Gastroesophageal sphincter (tissue), 4 donors: ENCODE results near the gene VPS35. TPM values are rescaled to one million over a fixed set of nuclear protein-coding genes. Genes with fewer than 3 reads are reported as not detected.
"Not testable (repeated sequence)": the region's sequence is repeated elsewhere in the genome, so short reads cannot be mapped to it uniquely, and the experiment has no call there.

ENCODE experiments used
- ATAC-seq: fragments of 150-250 bp; one replicate; pipeline ENCODE4 v1.9.1; 2016; ENCODE audit warnings: mild to moderate bottlenecking, moderate library complexity
- H3K27ac ChIP-seq, 4 donors: fragments of 200-600 bp; sonication (generic) in 3 of 4; 1 replicate in 3 of 4; 2 replicates in 1 of 4; pipeline ENCODE4 v1.5.1; 2016 to 2019
- H3K27me3 ChIP-seq: fragments of 200-600 bp; sonication (generic); one replicate; pipeline ENCODE4 v1.5.1; 2019
- H3K36me3 ChIP-seq, 2 donors: fragments of 200-600 bp; sonication (generic); one replicate each; pipeline ENCODE4 v1.5.1; 2019; ENCODE audit warnings: control low read depth in 1 of 2
- H3K4me1 ChIP-seq, 3 donors: fragments of 200-600 bp; sonication (generic); 1 replicate in 2 of 3; 2 replicates in 1 of 3; pipeline ENCODE4 v1.5.1; 2016 to 2019; ENCODE audit warnings: control low read depth in 2 of 3
- H3K4me3 ChIP-seq, 2 donors: fragments of 200-600 bp; sonication (generic); one replicate each; pipeline ENCODE4 v1.5.1; 2019; ENCODE audit warnings: mild to moderate bottlenecking in 1 of 2, moderate library complexity in 1 of 2
- H3K9me3 ChIP-seq, 3 donors: fragments of 200-600 bp; sonication (generic); one replicate each; pipeline ENCODE4 v1.5.1; 2017 to 2019; ENCODE audit warnings: control low read depth in 2 of 3
- EP300 ChIP-seq: sonication (generic); formaldehyde crosslinking; IDR thresholded peaks from one replicate; pipeline ENCODE4 v1.6.1; 2017; ENCODE audit warnings: antibody characterized with exemption, mild to moderate bottlenecking
- POLR2A ChIP-seq, 2 donors: fragments of 450-650 bp; IDR thresholded peaks; one replicate each; pipeline ENCODE4 v1.6.1; 2017; ENCODE audit warnings: antibody characterized with exemption in 2 of 2, mild to moderate bottlenecking in 2 of 2, moderate library complexity in 1 of 2
- POLR2AphosphoS5 ChIP-seq: sonication (generic); formaldehyde crosslinking; IDR thresholded peaks from one replicate; pipeline ENCODE4 v1.6.1; 2017; ENCODE audit warnings: antibody characterized with exemption
- WGBS, 2 donors: methylation state at CpG; one replicate each; pipeline ENCODE4 v1.1.5; 2018; ENCODE audit warnings: low coverage in 1 of 2; 5-methylcytosine and 5-hydroxymethylcytosine counted together
- total RNA-seq, 4 donors: library from RNA; depleted of rRNA; stranded (reverse); fragments of >200 nt; gene quantifications; one replicate each; pipeline ENCODE4 v1.1.0, GENCODE V29; 2016
- TF ChIP-seq, protein P1 (sequence below), 4 experiments: fragments of 200-600 bp in 2 of 4; fragments of 450-650 bp in 2 of 4; sonication (generic) in 1 of 4; IDR thresholded peaks; one replicate each; pipeline ENCODE4 v1.5.1; 2017 to 2019; ENCODE audit warnings: antibody characterized with exemption in 4 of 4, mild to moderate bottlenecking in 2 of 4, moderate library complexity in 2 of 4

VPS35 gene
- total RNA-seq, 4 donors from 2014 or later = 76.6 to 119 (median 91.7) TPM

DNA sequence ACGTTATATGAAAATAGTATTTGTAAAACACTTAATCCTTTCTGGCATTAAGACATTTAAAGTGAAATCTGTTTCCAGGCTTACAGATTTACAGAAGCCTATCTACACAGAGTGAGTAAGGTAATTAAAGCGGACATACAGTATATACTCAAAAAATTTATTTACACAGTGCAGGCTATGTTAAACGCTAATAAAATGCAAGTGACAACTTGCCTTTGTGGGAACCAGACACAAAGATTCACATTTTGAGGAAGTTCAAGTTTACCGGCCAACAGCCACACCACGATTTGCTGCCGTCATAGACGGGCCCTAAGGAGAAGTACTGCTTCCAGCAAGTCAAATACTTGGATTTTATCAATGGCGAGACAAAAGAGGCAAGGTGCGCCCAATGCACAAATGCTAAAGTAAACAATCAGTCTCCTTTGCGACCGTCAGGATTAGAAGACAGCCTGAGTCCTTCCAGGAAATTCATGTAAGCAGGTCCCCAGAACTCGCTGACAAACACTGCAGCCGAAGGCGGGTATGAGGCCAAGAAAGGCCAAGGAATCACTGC lies 801 bp downstream of the VPS35 start:
- no peak for TF ChIP-seq POLR2AphosphoS5
- no peak for TF ChIP-seq POLR2A (IDR thresholded peaks at IDR 0.05)
- TF ChIP-seq, protein P1, sequence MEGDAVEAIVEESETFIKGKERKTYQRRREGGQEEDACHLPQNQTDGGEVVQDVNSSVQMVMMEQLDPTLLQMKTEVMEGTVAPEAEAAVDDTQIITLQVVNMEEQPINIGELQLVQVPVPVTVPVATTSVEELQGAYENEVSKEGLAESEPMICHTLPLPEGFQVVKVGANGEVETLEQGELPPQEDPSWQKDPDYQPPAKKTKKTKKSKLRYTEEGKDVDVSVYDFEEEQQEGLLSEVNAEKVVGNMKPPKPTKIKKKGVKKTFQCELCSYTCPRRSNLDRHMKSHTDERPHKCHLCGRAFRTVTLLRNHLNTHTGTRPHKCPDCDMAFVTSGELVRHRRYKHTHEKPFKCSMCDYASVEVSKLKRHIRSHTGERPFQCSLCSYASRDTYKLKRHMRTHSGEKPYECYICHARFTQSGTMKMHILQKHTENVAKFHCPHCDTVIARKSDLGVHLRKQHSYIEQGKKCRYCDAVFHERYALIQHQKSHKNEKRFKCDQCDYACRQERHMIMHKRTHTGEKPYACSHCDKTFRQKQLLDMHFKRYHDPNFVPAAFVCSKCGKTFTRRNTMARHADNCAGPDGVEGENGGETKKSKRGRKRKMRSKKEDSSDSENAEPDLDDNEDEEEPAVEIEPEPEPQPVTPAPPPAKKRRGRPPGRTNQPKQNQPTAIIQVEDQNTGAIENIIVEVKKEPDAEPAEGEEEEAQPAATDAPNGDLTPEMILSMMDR (IDR thresholded peaks at IDR 0.05) = no peak
- TF ChIP-seq EP300 = no peak
- WGBS, 2 donors = 2 to 8% methylated on average over 5 to 11 of the region's 14 CpGs
- no peak for ATAC-seq
- no peaks in the 10 kb centered on the region for H3K27me3 ChIP-seq
- peaks cover 0 to 56% (median 21%) of the 10 kb centered on the region in 3 donors for H3K4me1 ChIP-seq
- H3K36me3 ChIP-seq = no peaks in the 10 kb centered on the region
- peak overlapping the region; percentile 80 to 82 for H3K4me3 ChIP-seq
- no peaks in the 10 kb centered on the region for H3K9me3 ChIP-seq
- H3K27ac ChIP-seq = peak overlapping the region; percentile 21 to 95 (median 90)

DNA sequence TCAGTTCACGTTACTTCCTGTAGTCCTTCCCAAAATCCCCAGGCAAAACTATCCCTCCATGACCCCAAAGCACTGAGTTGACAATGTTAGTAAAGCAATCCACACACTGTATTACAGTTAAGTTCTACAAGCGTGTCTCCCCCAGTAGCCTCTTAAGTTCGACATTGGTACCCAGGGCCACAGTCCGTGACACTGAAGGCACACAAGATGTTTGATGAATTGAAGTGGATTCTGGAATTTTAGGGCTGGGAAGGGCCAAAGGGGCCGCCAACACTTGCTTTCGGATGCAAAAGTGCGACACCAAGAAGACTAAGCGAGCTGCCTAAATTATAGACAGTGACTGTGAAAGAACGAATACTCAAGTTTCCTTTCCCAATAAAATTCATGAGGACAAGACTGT lies 1.5 kb downstream of the VPS35 start:
- H3K36me3 ChIP-seq = no peaks in the 10 kb centered on the region
- peak overlapping the region; percentile 80 to 82 for H3K4me3 ChIP-seq
- H3K27ac ChIP-seq = no peak overlapping the region
- TF ChIP-seq EP300 (no peak), POLR2A (IDR thresholded peaks at IDR 0.05) (no peak), POLR2AphosphoS5 (no peak)
- TF ChIP-seq, protein P1 (IDR thresholded peaks at IDR 0.05) = no peak
- H3K4me1 ChIP-seq = peaks cover 0 to 63% (median 21%) of the 10 kb centered on the region in 3 donors
- no peaks in the 10 kb centered on the region for H3K9me3 ChIP-seq
- WGBS, 2 donors = 66 to 73% methylated on average over 9 of the region's 9 CpGs
- no peak for ATAC-seq
- H3K27me3 ChIP-seq = no peaks in the 10 kb centered on the region

DNA sequence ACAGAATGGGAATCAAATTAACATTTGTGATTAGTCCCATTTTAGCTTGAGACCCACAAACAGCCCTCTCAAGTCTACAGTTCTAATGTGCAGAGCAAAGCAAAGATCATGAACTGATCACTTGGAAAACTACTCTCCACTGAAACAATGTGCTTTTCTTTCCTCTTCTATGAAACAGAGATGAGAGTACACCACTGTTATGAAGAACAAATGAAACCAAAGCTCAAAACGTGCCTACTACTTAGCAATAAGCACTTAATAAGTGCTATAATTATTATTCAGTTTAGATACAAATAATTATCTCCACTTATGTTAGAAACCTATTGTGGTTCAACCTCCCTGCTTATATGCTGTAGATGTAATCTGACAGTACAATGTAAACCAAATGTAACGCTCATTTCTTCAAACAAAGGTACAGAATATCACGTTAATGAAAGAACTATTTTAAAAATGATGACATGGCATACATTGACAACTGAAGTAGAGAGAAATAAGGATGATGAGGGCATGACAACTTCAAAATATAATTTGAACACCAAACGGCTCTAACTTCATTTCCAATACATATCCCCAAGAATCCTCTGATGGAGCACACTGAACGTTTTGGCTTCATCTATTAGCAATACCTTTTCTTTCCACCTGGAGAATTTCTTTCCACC lies 2.0 kb downstream of the VPS35 start:
- ATAC-seq = no peak
- Histone ChIP-seq H3K36me3 (no peaks in the 10 kb centered on the region), H3K9me3 (no peaks in the 10 kb centered on the region), H3K27ac (no peak overlapping the region), H3K27me3 (no peaks in the 10 kb centered on the region), H3K4me1 (peaks cover 0 to 65% (median 21%) of the 10 kb centered on the region in 3 donors), H3K4me3 (peak overlapping the region in 1 of 2 donors; percentile 80)
- WGBS, 2 donors = 47 to 53% methylated on average over 5 of the region's 5 CpGs
- TF ChIP-seq, protein P1 (IDR thresholded peaks at IDR 0.05) = no peak
- TF ChIP-seq EP300 (no peak), POLR2A (IDR thresholded peaks at IDR 0.05) (no peak), POLR2AphosphoS5 (no peak)

DNA sequence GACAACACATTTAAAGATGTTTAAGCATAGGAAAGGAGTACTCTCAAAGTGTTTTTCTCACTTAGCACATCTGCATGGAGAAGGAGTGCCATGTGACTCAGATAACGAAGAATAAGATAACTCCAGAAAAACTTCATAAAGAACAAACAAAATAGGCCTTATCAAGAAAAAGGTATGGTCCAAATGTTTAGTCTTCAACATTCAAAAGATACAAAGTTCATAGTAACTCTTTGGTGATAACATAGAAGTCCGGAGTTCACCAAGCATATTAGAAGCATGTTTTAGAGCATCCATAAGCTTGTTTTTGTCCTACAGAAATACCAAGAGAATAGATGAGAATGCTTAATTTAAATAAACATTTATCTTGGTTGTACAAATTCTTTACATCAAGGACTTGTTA lies 7.1 kb downstream of the VPS35 start:
- not testable (repeated sequence) for ATAC-seq

DNA sequence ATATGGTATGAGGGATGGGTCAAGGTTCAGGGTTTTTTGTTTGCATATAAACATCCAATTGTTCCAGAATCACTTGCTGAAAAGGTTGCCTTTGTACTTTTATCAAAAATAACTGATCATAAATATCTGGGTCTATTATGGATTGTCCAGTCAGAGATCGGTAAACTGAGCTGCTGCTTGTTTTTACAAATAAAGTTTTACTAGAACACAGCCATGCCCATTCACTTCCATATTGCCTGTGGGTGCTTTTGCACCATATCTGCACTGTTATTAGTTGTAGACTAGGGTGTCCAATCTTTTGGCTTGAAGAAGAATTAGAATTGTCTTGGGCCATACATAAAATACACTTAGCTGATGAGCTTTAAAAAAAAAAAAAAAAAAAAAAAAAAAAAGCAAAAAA lies 11.0 kb downstream of the VPS35 start:
- not testable (repeated sequence) for H3K4me1 ChIP-seq, H3K27me3 ChIP-seq, H3K9me3 ChIP-seq, H3K27ac ChIP-seq, H3K4me3 ChIP-seq, ATAC-seq
- H3K36me3 ChIP-seq = peaks cover 9 to 85% of the 10 kb centered on the region in 2 donors
- WGBS, 2 donors = 80 to 88% methylated on average over 1 of the region's 1 CpG

More for the DNA sequence above, 7.1 kb downstream of the VPS35 start:
- H3K36me3 ChIP-seq = peaks cover 2 to 46% of the 10 kb centered on the region in 2 donors
- H3K27ac ChIP-seq, H3K27me3 ChIP-seq, H3K4me3 ChIP-seq, H3K9me3 ChIP-seq: not testable (repeated sequence)
- WGBS, 2 donors = 71 to 85% methylated on average over 2 of the region's 2 CpGs
- peaks cover 0 to 35% (median 0%) of the 10 kb centered on the region in 3 donors for H3K4me1 ChIP-seq
